ENCODE measurements around the gene CFB. TPM values are rescaled to one million over a fixed set of nuclear protein-coding genes. Genes with fewer than 3 reads are reported as not detected.

Gene CFB
- polyA plus RNA-seq, 1 of the 3 experiments (the other 2 are of a cell fraction) = 42.1 TPM

DNA sequence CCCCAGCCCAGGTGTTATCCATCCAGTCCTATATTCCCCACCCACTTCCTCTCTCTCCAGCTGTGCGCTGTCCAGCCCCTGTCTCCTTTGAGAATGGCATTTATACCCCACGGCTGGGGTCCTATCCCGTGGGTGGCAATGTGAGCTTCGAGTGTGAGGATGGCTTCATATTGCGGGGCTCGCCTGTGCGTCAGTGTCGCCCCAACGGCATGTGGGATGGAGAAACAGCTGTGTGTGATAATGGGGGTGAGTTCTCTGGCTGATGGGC, 17.3 kb upstream of the CFB start:
- ChIA-PET CTCF (interaction anchor here (1.1 kb wide), 1 partner anchor 18 kb away, joined by 3 read pairs; no protein-coding TSS in a partner anchor), POLR2A (no interaction called here)
- Histone ChIP-seq H3K4me1 (ENCODE audit: control insufficient read depth in 1 of 2, insufficient read depth in 2 of 2, low read depth in 1 of 2, low read length in 1 of 2) (no peaks in the 10 kb centered on the region), H3K27ac (ENCODE audit: low read depth in 2 of 2, low read length in 1 of 2) (no peak overlapping the region), H3K4me3 (ENCODE audit: low read depth in 2 of 2, low read length in 1 of 2) (no peak overlapping the region), H3K9me3 (no peaks in the 10 kb centered on the region), H2AFZ (ENCODE audit: low read depth) (no peak overlapping the region), H3K9ac (no peak overlapping the region), H4K20me1 (ENCODE audit: insufficient read depth) (no peaks in the 10 kb centered on the region), H3K79me2 (ENCODE audit: insufficient read depth) (no peaks in the 10 kb centered on the region), H3K4me2 (no peak overlapping the region), H3F3A (replicated peaks; ENCODE audit: insufficient read depth) (no peaks in the 10 kb centered on the region), H3K27me3 (ENCODE audit: insufficient read depth) (no peaks in the 10 kb centered on the region; the same call in 1 of the 2 replicates), H3K36me3 (replicated peaks in 1 of 2; ENCODE audit: control insufficient read depth in 1 of 2, insufficient read depth in 2 of 2, low read length in 1 of 2) (no peaks in the 10 kb centered on the region), H3K9me2 (no peaks in the 10 kb centered on the region)
- TF ChIP-seq TCF12 (IDR thresholded peaks at IDR 0.05) (no peak), IRF3 (IDR thresholded peaks at IDR 0.05; ENCODE audit: low read depth, low read length) (no peak), YY1 (IDR thresholded peaks at IDR 0.05; ENCODE audit: low read depth) (no peak), RAD21 (IDR thresholded peaks at IDR 0.05; ENCODE audit: low read length) (no peak), JUND (IDR thresholded peaks at IDR 0.05) (no peak), MAX (IDR thresholded peaks at IDR 0.05; ENCODE audit: low read depth) (no peak), RFX5 (IDR thresholded peaks at IDR 0.05; ENCODE audit: low read length) (no peak), FOXM1 (IDR thresholded peaks at IDR 0.05; ENCODE audit: low read depth) (no peak), REST (IDR thresholded peaks at IDR 0.05; ENCODE audit: low read depth, low read length) (no peak), FOXJ3 (CRISPR knock-in tag; IDR thresholded peaks at IDR 0.05) (no peak), FOSL2 (IDR thresholded peaks at IDR 0.05; ENCODE audit: borderline replicate concordance, low read depth) (no peak)
- TF ChIP-seq, protein P1, sequence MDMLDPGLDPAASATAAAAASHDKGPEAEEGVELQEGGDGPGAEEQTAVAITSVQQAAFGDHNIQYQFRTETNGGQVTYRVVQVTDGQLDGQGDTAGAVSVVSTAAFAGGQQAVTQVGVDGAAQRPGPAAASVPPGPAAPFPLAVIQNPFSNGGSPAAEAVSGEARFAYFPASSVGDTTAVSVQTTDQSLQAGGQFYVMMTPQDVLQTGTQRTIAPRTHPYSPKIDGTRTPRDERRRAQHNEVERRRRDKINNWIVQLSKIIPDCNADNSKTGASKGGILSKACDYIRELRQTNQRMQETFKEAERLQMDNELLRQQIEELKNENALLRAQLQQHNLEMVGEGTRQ (IDR thresholded peaks at IDR 0.05; ENCODE audit: borderline replicate concordance, low read depth, low read length) = no peak
- WGBS (ENCODE audit: low lambda C conversion rate) = 81% methylated on average over 9 of the region's 9 CpGs
- DNase-seq = no peak

DNA sequence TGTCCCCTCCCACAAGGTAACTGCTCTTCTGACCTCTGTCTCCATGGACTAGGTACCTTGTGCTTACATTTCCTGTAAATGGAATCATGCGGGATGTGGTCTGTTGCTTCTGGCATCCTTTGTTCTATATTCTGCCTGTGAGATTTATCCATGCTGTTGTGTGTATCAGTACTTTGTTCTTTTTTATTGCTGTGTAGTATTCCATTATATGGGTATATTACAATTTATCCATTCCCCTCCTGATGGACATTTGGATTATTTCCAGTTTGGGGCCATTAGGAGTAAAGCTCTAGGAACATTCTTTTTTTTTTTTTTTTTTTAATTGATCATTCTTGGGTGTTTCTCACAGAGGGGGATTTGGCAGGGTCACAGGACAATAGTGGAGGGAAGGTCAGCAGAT, 14.9 kb upstream of the CFB start:
- no peak overlapping the region for H2AFZ ChIP-seq (ENCODE audit: low read depth)
- no peak overlapping the region for H3K4me2 ChIP-seq
- no peak overlapping the region for H3K9ac ChIP-seq
- no peaks in the 10 kb centered on the region for H3K36me3 ChIP-seq (replicated peaks in 1 of 2; ENCODE audit: control insufficient read depth in 1 of 2, insufficient read depth in 2 of 2, low read length in 1 of 2)
- WGBS (ENCODE audit: low lambda C conversion rate) = 94% methylated on average over 1 of the region's 1 CpG
- H3K79me2 ChIP-seq (ENCODE audit: insufficient read depth) = no peaks in the 10 kb centered on the region
- POLR2A ChIA-PET = no interaction called here
- H4K20me1 ChIP-seq (ENCODE audit: insufficient read depth) = no peaks in the 10 kb centered on the region
- H3K27me3 ChIP-seq (ENCODE audit: insufficient read depth) = no peaks in the 10 kb centered on the region; the same call in 1 of the 2 replicates
- H3K4me3 ChIP-seq (ENCODE audit: low read depth in 2 of 2, low read length in 1 of 2) = no peak overlapping the region
- no peak overlapping the region for H3K27ac ChIP-seq (ENCODE audit: low read depth in 2 of 2, low read length in 1 of 2)
- DNase-seq = no peak
- H3K4me1 ChIP-seq (ENCODE audit: control insufficient read depth in 1 of 2, insufficient read depth in 2 of 2, low read depth in 1 of 2, low read length in 1 of 2) = no peaks in the 10 kb centered on the region
- no peak for TF ChIP-seq MXI1 (IDR thresholded peaks at IDR 0.05; ENCODE audit: low read depth, low read length)
- no peak for TF ChIP-seq RAD21 (IDR thresholded peaks at IDR 0.05; ENCODE audit: low read length)
- TF ChIP-seq USF1 (IDR thresholded peaks at IDR 0.05; ENCODE audit: borderline replicate concordance, low read depth) = no peak
- TF ChIP-seq JUND (IDR thresholded peaks at IDR 0.05) = no peak
- TF ChIP-seq RXRA (IDR thresholded peaks at IDR 0.05; ENCODE audit: borderline replicate concordance, low read depth) = no peak
- no peak for TF ChIP-seq POLR2AphosphoS5 (IDR thresholded peaks at IDR 0.05; ENCODE audit: low read depth, low read length)
- no peak for TF ChIP-seq YY1 (IDR thresholded peaks at IDR 0.05; ENCODE audit: low read depth)
- no peak for TF ChIP-seq CHD2 (IDR thresholded peaks at IDR 0.05; ENCODE audit: low read length, partially characterized antibody)
- TF ChIP-seq SIN3A (IDR thresholded peaks at IDR 0.05; ENCODE audit: borderline replicate concordance, low read depth, low read length) = no peak
- no peak for TF ChIP-seq IRF3 (IDR thresholded peaks at IDR 0.05; ENCODE audit: low read depth, low read length)
- CTCF ChIA-PET = interaction anchor here (2.0 kb wide), 1 partner anchor 21 kb away, joined by 7 read pairs; no protein-coding TSS in a partner anchor
- no peaks in the 10 kb centered on the region for H3K9me3 ChIP-seq
- no peaks in the 10 kb centered on the region for H3F3A ChIP-seq (replicated peaks; ENCODE audit: insufficient read depth)
- H3K9me2 ChIP-seq = no peaks in the 10 kb centered on the region
